ENCODE data around the gene TGM2.

DNA sequence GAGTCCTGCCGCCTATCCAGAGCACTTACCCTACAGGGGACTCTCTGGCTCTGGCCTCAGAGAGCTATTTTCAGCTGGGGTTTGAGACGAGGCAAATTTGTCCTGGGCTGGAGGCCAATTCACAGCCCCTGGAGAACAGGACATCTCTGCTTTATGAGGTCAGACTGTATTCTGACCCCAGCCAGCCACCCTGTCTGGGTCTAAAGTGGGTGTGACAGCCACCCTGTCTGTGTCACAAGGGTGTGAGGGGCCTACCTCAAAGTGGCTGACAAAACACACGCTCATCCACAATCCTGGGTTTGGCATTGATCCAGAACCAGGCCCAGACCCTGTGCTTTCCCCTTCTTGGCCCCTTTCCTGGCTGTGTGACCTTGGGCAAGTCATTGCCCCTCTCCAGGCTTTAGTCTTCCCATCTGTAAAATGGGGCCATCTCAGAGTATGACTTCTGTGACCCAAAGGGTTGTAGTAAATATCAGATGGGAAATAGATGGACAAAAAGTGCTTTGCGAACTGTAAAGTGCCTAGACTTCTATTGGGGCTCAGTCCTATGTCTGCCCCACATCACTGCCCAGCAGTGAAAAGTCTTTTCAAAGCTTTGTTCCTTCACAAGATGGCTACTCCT is 44.1 kb upstream of the TGM2 start:
- TF ChIP-seq ZNF768 (tag by site-specific recombination; IDR thresholded peaks at IDR 0.05) (no peak), ZNF830 (tag by site-specific recombination; IDR thresholded peaks at IDR 0.05; ENCODE audit: low read depth) (no peak), ZFP3 (tag by site-specific recombination; IDR thresholded peaks at IDR 0.05; ENCODE audit: low read depth) (no peak), ZNF324 (tag by site-specific recombination; IDR thresholded peaks at IDR 0.05) (no peak), ZNF169 (tag by site-specific recombination; IDR thresholded peaks at IDR 0.05) (no peak), YY1 (tag by site-specific recombination; IDR thresholded peaks at IDR 0.05) (no peak), ZNF76 (tag by site-specific recombination; IDR thresholded peaks at IDR 0.05; ENCODE audit: borderline replicate concordance, low read depth) (no peak), GLI4 (tag by site-specific recombination; IDR thresholded peaks at IDR 0.05) (no peak)
- TF ChIP-seq, protein P1, sequence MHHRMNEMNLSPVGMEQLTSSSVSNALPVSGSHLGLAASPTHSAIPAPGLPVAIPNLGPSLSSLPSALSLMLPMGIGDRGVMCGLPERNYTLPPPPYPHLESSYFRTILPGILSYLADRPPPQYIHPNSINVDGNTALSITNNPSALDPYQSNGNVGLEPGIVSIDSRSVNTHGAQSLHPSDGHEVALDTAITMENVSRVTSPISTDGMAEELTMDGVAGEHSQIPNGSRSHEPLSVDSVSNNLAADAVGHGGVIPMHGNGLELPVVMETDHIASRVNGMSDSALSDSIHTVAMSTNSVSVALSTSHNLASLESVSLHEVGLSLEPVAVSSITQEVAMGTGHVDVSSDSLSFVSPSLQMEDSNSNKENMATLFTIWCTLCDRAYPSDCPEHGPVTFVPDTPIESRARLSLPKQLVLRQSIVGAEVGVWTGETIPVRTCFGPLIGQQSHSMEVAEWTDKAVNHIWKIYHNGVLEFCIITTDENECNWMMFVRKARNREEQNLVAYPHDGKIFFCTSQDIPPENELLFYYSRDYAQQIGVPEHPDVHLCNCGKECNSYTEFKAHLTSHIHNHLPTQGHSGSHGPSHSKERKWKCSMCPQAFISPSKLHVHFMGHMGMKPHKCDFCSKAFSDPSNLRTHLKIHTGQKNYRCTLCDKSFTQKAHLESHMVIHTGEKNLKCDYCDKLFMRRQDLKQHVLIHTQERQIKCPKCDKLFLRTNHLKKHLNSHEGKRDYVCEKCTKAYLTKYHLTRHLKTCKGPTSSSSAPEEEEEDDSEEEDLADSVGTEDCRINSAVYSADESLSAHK (tag by site-specific recombination; IDR thresholded peaks at IDR 0.05), result no peak
- TF ChIP-seq, protein P2, sequence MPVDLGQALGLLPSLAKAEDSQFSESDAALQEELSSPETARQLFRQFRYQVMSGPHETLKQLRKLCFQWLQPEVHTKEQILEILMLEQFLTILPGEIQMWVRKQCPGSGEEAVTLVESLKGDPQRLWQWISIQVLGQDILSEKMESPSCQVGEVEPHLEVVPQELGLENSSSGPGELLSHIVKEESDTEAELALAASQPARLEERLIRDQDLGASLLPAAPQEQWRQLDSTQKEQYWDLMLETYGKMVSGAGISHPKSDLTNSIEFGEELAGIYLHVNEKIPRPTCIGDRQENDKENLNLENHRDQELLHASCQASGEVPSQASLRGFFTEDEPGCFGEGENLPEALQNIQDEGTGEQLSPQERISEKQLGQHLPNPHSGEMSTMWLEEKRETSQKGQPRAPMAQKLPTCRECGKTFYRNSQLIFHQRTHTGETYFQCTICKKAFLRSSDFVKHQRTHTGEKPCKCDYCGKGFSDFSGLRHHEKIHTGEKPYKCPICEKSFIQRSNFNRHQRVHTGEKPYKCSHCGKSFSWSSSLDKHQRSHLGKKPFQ (tag by site-specific recombination; IDR thresholded peaks at IDR 0.05), result no peak
- TF ChIP-seq, protein P3, sequence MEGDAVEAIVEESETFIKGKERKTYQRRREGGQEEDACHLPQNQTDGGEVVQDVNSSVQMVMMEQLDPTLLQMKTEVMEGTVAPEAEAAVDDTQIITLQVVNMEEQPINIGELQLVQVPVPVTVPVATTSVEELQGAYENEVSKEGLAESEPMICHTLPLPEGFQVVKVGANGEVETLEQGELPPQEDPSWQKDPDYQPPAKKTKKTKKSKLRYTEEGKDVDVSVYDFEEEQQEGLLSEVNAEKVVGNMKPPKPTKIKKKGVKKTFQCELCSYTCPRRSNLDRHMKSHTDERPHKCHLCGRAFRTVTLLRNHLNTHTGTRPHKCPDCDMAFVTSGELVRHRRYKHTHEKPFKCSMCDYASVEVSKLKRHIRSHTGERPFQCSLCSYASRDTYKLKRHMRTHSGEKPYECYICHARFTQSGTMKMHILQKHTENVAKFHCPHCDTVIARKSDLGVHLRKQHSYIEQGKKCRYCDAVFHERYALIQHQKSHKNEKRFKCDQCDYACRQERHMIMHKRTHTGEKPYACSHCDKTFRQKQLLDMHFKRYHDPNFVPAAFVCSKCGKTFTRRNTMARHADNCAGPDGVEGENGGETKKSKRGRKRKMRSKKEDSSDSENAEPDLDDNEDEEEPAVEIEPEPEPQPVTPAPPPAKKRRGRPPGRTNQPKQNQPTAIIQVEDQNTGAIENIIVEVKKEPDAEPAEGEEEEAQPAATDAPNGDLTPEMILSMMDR (tag by site-specific recombination; IDR thresholded peaks at IDR 0.05), result no peak
- TF ChIP-seq, protein P4, sequence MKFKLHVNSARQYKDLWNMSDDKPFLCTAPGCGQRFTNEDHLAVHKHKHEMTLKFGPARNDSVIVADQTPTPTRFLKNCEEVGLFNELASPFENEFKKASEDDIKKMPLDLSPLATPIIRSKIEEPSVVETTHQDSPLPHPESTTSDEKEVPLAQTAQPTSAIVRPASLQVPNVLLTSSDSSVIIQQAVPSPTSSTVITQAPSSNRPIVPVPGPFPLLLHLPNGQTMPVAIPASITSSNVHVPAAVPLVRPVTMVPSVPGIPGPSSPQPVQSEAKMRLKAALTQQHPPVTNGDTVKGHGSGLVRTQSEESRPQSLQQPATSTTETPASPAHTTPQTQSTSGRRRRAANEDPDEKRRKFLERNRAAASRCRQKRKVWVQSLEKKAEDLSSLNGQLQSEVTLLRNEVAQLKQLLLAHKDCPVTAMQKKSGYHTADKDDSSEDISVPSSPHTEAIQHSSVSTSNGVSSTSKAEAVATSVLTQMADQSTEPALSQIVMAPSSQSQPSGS (tag by site-specific recombination; IDR thresholded peaks at IDR 0.05; ENCODE audit: low read depth), result no peak
